ENCODE data around the gene LAYN.

The LAYN gene

GRCh38 chr11:111562692-111563389 lies 22.3 kb downstream of the LAYN start:
- DNase-seq (ENCODE audit: low read depth in 2 of 2), result no peak

GRCh38 chr11:111565114-111565720 lies 24.7 kb downstream of the LAYN start:
- DNase-seq (ENCODE audit: low read depth in 2 of 2), result peak in 1 of 2 experiments; percentile 57

- DNase-seq (ENCODE audit: low read depth in 2 of 2), result no peak
These were observed 25.8 kb downstream of the LAYN start for GRCh38 chr11:111566324-111566723.

- no peak for DNase-seq (ENCODE audit: low read depth in 2 of 2)
These were observed 29.0 kb downstream of the LAYN start for GRCh38 chr11:111569476-111569875.

- no peak for DNase-seq (ENCODE audit: low read depth in 2 of 2)
These were observed 30.3 kb downstream of the LAYN start for GRCh38 chr11:111570796-111571195.

GRCh38 chr11:111571829-111572501 lies 31.4 kb downstream of the LAYN start:
- no peak for DNase-seq (ENCODE audit: low read depth in 2 of 2)

- DNase-seq (ENCODE audit: low read depth in 2 of 2), result no peak
These were observed 32.1 kb downstream of the LAYN start for GRCh38 chr11:111572581-111572980.

- no peak for DNase-seq (ENCODE audit: low read depth in 2 of 2)
These were observed 33.3 kb downstream of the LAYN start for GRCh38 chr11:111573821-111574249.

- no peak for DNase-seq (ENCODE audit: low read depth in 2 of 2)
These were observed 34.1 kb downstream of the LAYN start for GRCh38 chr11:111574373-111575225.

GRCh38 chr11:111575740-111576139 lies 35.2 kb downstream of the LAYN start:
- no peak for DNase-seq (ENCODE audit: low read depth in 2 of 2)

GRCh38 chr11:111577821-111578220 lies 37.3 kb downstream of the LAYN start:
- no peak for DNase-seq (ENCODE audit: low read depth in 2 of 2)

- DNase-seq (ENCODE audit: low read depth in 2 of 2), result no peak
These were observed 40.8 kb downstream of the LAYN start for GRCh38 chr11:111581341-111581740.

GRCh38 chr11:111582163-111582562 lies 41.6 kb downstream of the LAYN start:
- DNase-seq (ENCODE audit: low read depth in 2 of 2), result no peak

- no peak for DNase-seq (ENCODE audit: low read depth in 2 of 2)
These were observed 42.4 kb downstream of the LAYN start for GRCh38 chr11:111582881-111583280.

- DNase-seq (ENCODE audit: low read depth in 2 of 2), result peak; percentile 70
These were observed 44.9 kb downstream of the LAYN start for GRCh38 chr11:111585371-111585770.

- no peak for DNase-seq (ENCODE audit: low read depth in 2 of 2)
These were observed 45.9 kb downstream of the LAYN start for GRCh38 chr11:111586388-111586831.

GRCh38 chr11:111589114-111589513 lies 48.6 kb downstream of the LAYN start:
- DNase-seq (ENCODE audit: low read depth in 2 of 2), result no peak

GRCh38 chr11:111589886-111590499 lies 49.5 kb downstream of the LAYN start:
- no peak for DNase-seq (ENCODE audit: low read depth in 2 of 2)

- DNase-seq (ENCODE audit: low read depth in 2 of 2), result no peak
These were observed 50.9 kb downstream of the LAYN start for GRCh38 chr11:111591187-111591960.

GRCh38 chr11:111592491-111592890 lies 52.0 kb downstream of the LAYN start:
- no peak for DNase-seq (ENCODE audit: low read depth in 2 of 2)

GRCh38 chr11:111596319-111596718 lies 55.8 kb downstream of the LAYN start:
- DNase-seq (ENCODE audit: low read depth in 2 of 2), result no peak

Data from fibroblast of skin of left biceps (primary cell).